HG02678 (cell line): ENCODE data around the gene KRT72.

Experiments used
- ATAC-seq: cut with Tn5 transposase; IDR thresholded peaks from one replicate; pipeline ENCODE4 v1.9.1; 2021; ENCODE audit warnings: mild to moderate bottlenecking, moderate library complexity; ENCODE audit not compliant: unreplicated experiment

KRT72 gene

DNA sequence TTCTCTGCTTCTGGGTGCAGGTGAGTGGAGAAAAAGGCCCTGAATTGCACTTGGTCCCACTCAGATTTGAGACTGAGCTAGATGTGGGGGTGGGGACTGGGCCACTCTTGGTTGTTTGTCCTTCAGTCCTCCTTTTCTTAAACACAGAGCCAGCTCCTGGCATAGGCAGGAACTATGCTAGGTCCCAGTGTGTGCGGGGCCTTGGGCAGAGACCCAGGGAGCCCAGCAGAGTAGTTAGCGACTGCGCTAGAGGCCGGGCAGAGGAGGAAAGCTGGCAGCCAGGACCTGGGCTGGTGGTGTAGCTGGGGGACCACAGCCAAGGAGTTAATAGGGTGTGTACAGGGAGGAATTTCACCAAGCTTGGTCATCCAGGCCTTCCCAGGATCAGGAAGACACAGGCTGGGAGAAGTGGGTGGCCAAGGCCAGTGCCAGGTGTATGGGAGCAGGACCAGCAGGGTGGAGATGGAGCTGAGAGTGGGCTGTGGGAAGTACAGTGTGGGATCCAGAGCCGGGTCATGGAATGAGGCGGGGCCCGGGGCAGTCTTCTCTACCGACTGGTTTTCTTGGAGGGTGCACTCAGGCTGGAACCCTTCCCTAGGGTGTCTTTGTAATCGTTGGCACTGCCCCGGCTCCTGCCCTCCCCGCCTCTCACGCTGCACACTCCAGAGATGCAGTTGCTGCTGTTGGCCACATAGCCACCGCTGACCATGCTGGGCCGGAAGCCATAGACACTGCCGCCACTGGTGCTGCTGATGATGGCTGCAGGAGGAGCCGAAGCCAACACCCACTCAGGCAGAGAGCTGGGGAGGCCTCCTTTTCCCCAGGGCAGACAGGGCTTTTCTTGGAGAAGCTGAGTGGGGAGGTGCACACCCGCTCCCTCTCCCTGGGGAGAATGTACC lies 57.0 kb downstream of the KRT72 start:
- ATAC-seq, result no peak

DNA sequence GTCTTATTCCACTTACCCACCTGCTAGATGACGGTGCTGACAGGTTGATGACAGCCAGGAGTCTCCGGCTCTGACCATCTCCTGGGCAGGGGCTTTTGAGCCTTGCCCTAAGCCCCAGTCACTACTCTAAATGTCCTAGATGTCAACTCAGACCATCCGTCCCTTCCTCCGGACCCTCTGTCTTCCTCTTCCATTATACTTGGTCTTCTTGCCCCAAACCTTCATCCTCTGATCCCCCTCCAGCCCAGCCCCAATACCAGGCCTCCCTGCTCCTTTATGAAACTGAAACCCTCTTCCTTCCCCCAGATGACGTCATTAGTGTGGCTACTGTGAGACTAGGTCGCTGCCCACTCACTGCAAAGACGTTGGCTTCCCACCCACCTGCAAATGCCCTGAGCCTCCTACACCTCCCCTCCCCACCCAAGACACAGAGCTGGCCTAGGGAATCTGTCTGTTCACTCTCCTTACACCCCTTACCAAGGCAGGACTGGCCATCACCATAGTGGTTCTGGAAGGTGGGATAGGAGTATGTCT lies 58.4 kb downstream of the KRT72 start:
- ATAC-seq, result no peak

DNA sequence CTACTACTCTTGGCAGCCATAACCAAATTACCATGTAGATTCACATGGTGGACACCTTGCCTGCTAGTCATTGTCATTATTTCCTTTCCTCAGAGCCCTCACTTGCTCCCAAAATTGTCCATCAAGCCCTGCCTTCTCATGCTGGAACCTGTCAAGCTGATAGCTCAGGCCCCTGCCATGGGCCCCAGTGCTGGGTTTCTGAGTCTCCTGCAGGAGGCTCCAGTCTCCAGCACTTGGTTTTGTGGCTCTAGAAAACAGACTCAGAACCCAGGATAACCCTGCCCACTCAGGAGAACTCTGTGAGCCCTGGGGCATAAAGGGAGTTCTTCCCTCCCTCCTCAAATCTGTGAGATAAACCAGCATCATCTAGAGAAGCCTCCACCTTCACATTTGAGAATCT lies 59.1 kb downstream of the KRT72 start:
- ATAC-seq, result no peak

GRCh38 chr12:52541709-52542108 lies 59.6 kb downstream of the KRT72 start:
- ATAC-seq, result no peak

- ATAC-seq, result no peak
Measured at GRCh38 chr12:52540531-52540930, 60.7 kb downstream of the KRT72 start.

GRCh38 chr12:52539821-52540173 lies 61.5 kb downstream of the KRT72 start:
- ATAC-seq, result no peak

- ATAC-seq, result no peak
Measured at GRCh38 chr12:52539083-52539820, 62.0 kb downstream of the KRT72 start.

DNA sequence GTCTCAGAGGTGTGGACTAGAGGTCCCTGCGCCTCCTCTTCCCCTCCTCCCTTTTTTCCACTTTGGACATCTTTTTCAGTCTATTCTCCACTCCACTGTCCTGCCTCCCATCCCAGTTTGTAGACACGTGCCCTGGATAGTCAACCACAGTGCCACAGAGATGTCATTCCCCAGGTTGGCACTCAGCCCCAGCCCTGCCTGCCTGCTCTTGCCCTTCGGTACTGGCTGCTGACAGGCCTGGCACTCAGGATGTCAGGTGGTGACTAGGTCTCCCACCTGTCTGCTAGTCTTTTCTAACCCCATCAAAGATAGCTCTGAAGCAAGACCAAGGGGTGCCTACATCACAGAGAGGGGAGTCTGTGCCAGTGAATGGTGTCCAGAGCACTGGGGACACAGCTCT lies 64.2 kb downstream of the KRT72 start:
- no peak for ATAC-seq
